Measurements from ENCODE around the gene PKN1.
A peak's percentile ranks its signal among the peaks of the same experiment; 100 is the strongest.

The PKN1 gene

GRCh38 chr19:14467391-14467790 lies 34.3 kb downstream of the PKN1 start:
- no peak for DNase-seq (ENCODE audit: low read depth)

GRCh38 chr19:14467816-14468215 lies 34.7 kb downstream of the PKN1 start:
- no peak for DNase-seq (ENCODE audit: low read depth)

GRCh38 chr19:14470031-14470876 lies 37.1 kb downstream of the PKN1 start:
- DNase-seq (ENCODE audit: low read depth), result no peak

GRCh38 chr19:14471436-14472187 lies 38.5 kb downstream of the PKN1 start:
- no peak for DNase-seq (ENCODE audit: low read depth)

- no peak for DNase-seq (ENCODE audit: low read depth)
Measured at GRCh38 chr19:14472202-14472938, 39.3 kb downstream of the PKN1 start.

GRCh38 chr19:14473073-14473977 lies 40.2 kb downstream of the PKN1 start:
- DNase-seq (ENCODE audit: low read depth), result no peak

- no peak for DNase-seq (ENCODE audit: low read depth)
Measured at GRCh38 chr19:14473978-14474578, 41.0 kb downstream of the PKN1 start.

GRCh38 chr19:14474827-14475226 lies 41.7 kb downstream of the PKN1 start:
- no peak for DNase-seq (ENCODE audit: low read depth)

- peak; percentile 25 for DNase-seq (ENCODE audit: low read depth)
Measured at GRCh38 chr19:14475251-14476073, 42.4 kb downstream of the PKN1 start, which contains the start of gene PTGER1. PTGER1 (minus strand) TSS chr19:14475354; CDS start chr19:14474320, 1,034 bp downstream.

- DNase-seq (ENCODE audit: low read depth), result no peak
Measured at GRCh38 chr19:14476327-14476672, 43.2 kb downstream of the PKN1 start.

- DNase-seq (ENCODE audit: low read depth), result no peak
Measured at GRCh38 chr19:14476673-14477401, 43.7 kb downstream of the PKN1 start.

- DNase-seq (ENCODE audit: low read depth), result no peak
Measured at GRCh38 chr19:14477418-14478112, 44.5 kb downstream of the PKN1 start.

GRCh38 chr19:14478113-14478545 lies 45.0 kb downstream of the PKN1 start:
- DNase-seq (ENCODE audit: low read depth), result no peak

GRCh38 chr19:14479309-14479974 lies 46.3 kb downstream of the PKN1 start:
- no peak for DNase-seq (ENCODE audit: low read depth)

GRCh38 chr19:14479975-14480699 lies 47.0 kb downstream of the PKN1 start:
- DNase-seq (ENCODE audit: low read depth), result no peak

- no peak for DNase-seq (ENCODE audit: low read depth)
Measured at GRCh38 chr19:14480700-14481079, 47.6 kb downstream of the PKN1 start.

GRCh38 chr19:14482172-14482941 lies 49.3 kb downstream of the PKN1 start:
- no peak for DNase-seq (ENCODE audit: low read depth)
